Measurements from ENCODE around the gene CCDC88C. TPM values are rescaled to one million over a fixed set of nuclear protein-coding genes. Genes with fewer than 3 reads are reported as not detected.

CCDC88C gene
- total and polyA plus RNA-seq, 2 donors (not counting 3 experiments of a cell fraction or from before 2014, with no cell fraction given) = 11.4 to 52.1 TPM

- no peak for FAIRE-seq
- no peak for TF ChIP-seq POLR2AphosphoS5 (IDR thresholded peaks at IDR 0.05; ENCODE audit: insufficient read depth, low read depth, low read length)
- TF ChIP-seq MAX (IDR thresholded peaks at IDR 0.05; ENCODE audit: insufficient read depth, insufficient read length) = no peak
- TF ChIP-seq POLR2A (IDR thresholded peaks at IDR 0.05; ENCODE audit: low read depth, low read length) = no peak
- no peak for TF ChIP-seq GATA2 (IDR thresholded peaks at IDR 0.05; ENCODE audit: insufficient read depth, insufficient read length, low read depth, low read length)
- no peak for TF ChIP-seq CTCF (IDR thresholded peaks at IDR 0.05; ENCODE audit: extremely low read depth in 1 of 2, insufficient read depth in 1 of 2, low read depth in 1 of 2, low read length in 2 of 2)
- TF ChIP-seq EZH2 (IDR thresholded peaks at IDR 0.05; ENCODE audit: borderline replicate concordance, low read depth, low read length, severe bottlenecking) = no peak
- TF ChIP-seq MYC (IDR thresholded peaks at IDR 0.05; ENCODE audit: low read depth, low read length) = no peak
- TF ChIP-seq JUN (IDR thresholded peaks at IDR 0.05; ENCODE audit: borderline replicate concordance, insufficient read depth, insufficient read length, low read depth) = no peak
- TF ChIP-seq FOS (IDR thresholded peaks at IDR 0.05; ENCODE audit: borderline replicate concordance, insufficient read depth, low read length) = no peak
- dilution Hi-C loops (cut with MboI; ENCODE audit: extremely low pct_ligation_motif_present, low sequenced_read_pairs) (no loop called here), intact Hi-C loops (cut with micrococcal nuclease) (no loop called here)
- peaks cover 14% of the 10 kb centered on the region for H3K4me1 ChIP-seq (ENCODE audit: control insufficient read depth, extremely low read depth, insufficient read depth, low read length)
- no peaks in the 10 kb centered on the region for H3K9me3 ChIP-seq (replicated peaks; ENCODE audit: control insufficient read depth, insufficient read depth, low read length)
- ChIA-PET CTCF (no interaction called here), POLR2A (no interaction called here)
- H3K36me3 ChIP-seq (ENCODE audit: control insufficient read depth in 2 of 2, extremely low read depth in 1 of 2, insufficient read depth in 2 of 2, low read length in 2 of 2) = peaks cover 0 to 11% of the 10 kb centered on the region in 2 experiments
- H2AFZ ChIP-seq (ENCODE audit: low read depth, low read length) = no peak overlapping the region
- H3K9me1 ChIP-seq (replicated peaks; ENCODE audit: control insufficient read depth, extremely low read depth, insufficient read depth, low read length) = no peaks in the 10 kb centered on the region
- no peak overlapping the region for H3K4me3 ChIP-seq (replicated peaks in 1 of 3; ENCODE audit: insufficient read depth in 1 of 3, low read depth in 1 of 3, low read length in 3 of 3)
- no peak overlapping the region for H3K27ac ChIP-seq (ENCODE audit: insufficient read depth, low read depth, low read length)
- no TSS peak for BruUV-seq (replicated peaks)
- H3K9ac ChIP-seq (replicated peaks; ENCODE audit: extremely low read depth, insufficient read depth, low read length) = no peak overlapping the region
- H3K79me2 ChIP-seq (ENCODE audit: control insufficient read depth, insufficient read depth, low read length) = peaks cover 9% of the 10 kb centered on the region
- H3K27me3 ChIP-seq (ENCODE audit: control insufficient read depth in 2 of 2, insufficient read depth in 2 of 2, low read length in 2 of 2) = no peaks in the 10 kb centered on the region
- H4K20me1 ChIP-seq (replicated peaks; ENCODE audit: control insufficient read depth, extremely low read depth, insufficient read depth, low read length) = no peaks in the 10 kb centered on the region
- no peak for DNase-seq (ENCODE audit: low read depth, low spot score)
- no peak overlapping the region for H3K4me2 ChIP-seq (ENCODE audit: insufficient read depth, low read length)
Observed at GRCh38 chr14:91406982-91407381, 10.6 kb downstream of the CCDC88C start.

Measured in endothelial cell of umbilical vein (primary cell).